GM12864 (cell line): Measurements from ENCODE around the gene AFF1.

Experiments
- DNase-seq: peaks from one replicate; pipeline ENCODE4 v3.0.0-alpha.2; 2011; ENCODE audit warnings: low read depth
- H3K4me3 ChIP-seq: 2 replicates; pipeline ENCODE4 v1.5.1; 2011; ENCODE audit warnings: mild to moderate bottlenecking, low read depth, low read length, control low read depth
- TF ChIP-seq, protein P1 (sequence below): IDR thresholded peaks from 2 replicates; pipeline ENCODE4 v1.5.1; 2011; ENCODE audit warnings: low read depth, mild to moderate bottlenecking, moderate library complexity, low read length, control low read depth, inconsistent platforms; ENCODE audit errors: missing control alignments

Gene AFF1

DNA sequence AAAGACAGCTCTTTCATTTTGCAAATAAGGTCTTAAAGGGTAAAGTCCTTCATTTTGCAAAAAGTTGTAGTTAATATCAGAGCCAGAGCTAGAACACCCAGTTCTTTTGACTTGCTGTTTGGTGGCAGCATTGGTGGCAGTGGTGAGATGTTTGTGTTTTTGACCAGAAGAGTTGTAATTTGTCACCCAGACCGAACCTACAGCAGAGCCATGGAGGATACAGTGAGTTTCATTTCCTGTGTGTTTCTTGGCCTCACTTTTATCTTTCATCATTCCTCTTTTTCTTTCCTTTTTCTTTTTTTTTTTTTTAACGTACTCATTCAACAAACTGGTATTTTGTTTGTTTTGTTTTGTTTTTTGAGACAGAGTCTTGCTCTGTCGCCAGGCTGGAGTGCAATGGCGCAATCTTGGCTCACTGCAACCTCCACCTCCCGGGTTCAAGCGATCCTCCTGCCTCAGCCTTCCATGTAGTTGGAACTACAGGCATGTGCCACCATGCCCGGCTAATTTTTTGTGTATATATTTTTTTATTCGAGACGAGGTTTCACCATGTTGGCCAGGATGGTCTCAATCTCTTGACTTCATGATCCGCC is 116.4 kb downstream of the AFF1 start:
- no peak for DNase-seq

DNA sequence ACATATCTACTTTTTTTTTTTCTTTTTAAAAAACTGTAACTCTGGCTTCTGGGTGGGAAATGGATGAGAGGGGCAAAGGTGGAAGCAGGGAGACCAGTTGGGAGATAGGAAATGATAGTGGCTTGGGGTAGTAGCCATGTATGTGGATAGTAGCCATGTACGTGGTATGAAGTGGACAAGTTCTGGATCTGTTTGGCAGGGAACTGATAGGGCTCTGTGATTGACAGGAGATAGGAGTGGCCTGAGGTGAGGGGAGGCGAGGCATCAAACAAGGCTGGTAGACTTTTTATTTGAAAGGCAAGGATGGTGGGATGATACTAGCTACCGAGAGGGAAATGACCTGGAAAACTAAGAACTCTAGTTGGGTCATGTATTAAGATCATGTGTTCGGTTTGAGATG is 117.8 kb downstream of the AFF1 start:
- no peak overlapping the region for H3K4me3 ChIP-seq
- no peak for DNase-seq
- TF ChIP-seq, protein P1, sequence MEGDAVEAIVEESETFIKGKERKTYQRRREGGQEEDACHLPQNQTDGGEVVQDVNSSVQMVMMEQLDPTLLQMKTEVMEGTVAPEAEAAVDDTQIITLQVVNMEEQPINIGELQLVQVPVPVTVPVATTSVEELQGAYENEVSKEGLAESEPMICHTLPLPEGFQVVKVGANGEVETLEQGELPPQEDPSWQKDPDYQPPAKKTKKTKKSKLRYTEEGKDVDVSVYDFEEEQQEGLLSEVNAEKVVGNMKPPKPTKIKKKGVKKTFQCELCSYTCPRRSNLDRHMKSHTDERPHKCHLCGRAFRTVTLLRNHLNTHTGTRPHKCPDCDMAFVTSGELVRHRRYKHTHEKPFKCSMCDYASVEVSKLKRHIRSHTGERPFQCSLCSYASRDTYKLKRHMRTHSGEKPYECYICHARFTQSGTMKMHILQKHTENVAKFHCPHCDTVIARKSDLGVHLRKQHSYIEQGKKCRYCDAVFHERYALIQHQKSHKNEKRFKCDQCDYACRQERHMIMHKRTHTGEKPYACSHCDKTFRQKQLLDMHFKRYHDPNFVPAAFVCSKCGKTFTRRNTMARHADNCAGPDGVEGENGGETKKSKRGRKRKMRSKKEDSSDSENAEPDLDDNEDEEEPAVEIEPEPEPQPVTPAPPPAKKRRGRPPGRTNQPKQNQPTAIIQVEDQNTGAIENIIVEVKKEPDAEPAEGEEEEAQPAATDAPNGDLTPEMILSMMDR: no peak

More for the DNA sequence above, 116.4 kb downstream of the AFF1 start:
- TF ChIP-seq, protein P1: no peak
- no peak overlapping the region for H3K4me3 ChIP-seq

DNA sequence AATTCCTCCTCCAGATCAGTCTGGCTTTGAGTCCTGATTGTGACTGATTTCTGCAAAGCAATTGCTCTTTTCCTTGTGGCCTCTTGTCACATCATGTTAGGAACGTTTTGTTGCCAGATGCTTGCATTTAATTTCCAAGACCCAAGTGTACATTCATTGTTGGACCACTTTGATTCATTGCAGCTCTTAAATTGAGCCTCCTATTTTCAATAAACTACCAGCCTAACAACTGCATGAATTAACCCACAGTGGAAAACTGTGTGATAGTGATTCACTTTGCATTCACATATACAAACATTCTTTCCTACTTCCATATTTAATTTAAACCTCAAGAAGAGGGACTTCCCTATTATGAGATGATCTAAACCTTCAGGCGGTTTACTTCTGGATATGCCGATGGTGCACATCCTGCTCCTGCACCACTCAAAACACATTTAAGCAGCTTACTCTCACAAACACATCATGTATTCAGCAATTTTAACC is 118.4 kb downstream of the AFF1 start:
- TF ChIP-seq, protein P1: no peak
- H3K4me3 ChIP-seq: no peak overlapping the region
- no peak for DNase-seq

DNA sequence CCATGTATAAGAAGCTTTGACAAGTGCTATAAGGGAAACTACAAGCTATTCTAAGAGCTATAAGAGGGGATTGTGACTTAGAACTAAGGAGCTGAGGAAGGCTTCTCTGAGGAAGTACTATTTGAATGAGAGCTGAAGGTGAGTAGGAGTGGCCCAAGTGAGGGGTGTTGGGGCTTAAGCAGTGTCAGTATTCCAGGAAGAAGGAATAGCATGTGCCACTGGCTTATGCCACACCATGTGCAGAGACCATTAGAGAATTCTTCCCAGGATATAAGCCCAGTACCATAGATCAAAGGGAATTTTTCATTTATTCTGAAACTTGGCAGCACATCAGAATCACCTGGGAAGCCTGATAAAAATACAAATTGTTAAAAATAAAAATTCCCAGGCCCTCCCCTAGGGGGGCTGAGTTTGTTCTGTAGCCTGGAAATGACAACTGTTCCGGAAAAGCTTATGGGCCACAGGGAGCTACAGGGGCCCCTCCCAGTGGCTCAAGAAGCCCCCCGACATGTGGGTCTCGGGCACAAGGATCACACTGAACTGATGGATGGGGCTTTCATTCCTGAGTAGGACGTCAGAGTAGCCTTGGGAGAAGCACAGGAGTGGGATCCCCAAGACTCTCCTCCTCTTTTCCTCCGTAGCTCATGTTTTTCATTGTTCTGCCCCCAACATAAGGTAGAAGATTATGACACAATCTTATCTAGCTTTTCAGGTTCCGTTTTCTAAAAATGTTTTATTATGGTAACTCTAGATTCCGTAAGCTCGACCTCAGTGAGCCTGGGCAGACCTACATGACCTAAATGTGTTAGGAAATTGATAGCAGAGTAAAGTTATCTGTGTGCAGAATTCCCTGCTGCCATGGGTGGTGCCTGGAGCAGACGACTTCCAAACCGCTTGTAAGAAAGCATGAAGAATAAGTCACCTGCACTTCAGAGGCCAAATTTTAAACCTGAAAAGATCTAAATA is 119.3 kb downstream of the AFF1 start:
- H3K4me3 ChIP-seq: no peak overlapping the region
- DNase-seq: no peak

DNA sequence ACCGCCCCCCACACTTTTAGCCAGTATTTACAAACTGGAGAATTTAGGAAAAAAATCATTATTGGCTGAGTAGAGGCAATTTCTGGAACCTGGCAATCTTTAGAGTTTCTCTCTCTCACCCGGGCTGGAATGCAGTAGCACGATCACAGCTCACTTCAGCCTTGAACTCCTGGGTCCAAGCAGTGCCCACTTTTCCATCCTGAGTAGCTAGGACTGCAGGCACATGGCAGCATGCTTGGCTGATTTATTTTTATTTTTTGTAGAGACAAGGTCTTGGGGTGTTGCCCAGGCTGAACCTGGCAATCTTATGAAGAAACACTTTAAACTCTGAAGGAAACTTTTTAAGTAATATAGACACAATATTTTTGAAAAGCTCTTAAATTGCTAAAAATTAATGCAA is 120.1 kb downstream of the AFF1 start:
- TF ChIP-seq, protein P1: no peak
- DNase-seq: no peak
- H3K4me3 ChIP-seq: no peak overlapping the region

More for the DNA sequence above, 119.3 kb downstream of the AFF1 start:
- TF ChIP-seq, protein P1: no peak

DNA sequence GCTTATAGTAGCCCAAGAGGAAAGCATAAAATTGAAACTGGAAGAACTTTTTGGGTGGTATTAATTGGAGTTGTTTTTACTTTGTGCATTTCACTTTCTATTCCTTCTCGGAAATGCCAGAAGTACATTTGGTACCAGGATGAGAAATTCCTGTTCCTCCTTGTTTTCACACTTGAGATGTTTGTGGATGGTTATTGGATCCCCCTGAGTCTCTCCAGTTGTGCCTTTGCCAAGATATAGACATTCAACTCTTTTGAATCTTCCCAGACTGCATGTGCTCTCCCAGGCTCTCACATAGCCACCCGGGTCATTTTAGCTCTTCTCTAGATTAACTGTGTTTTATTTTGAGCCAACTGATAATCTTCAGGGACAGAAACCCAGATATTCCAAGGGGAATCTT is 120.5 kb downstream of the AFF1 start:
- H3K4me3 ChIP-seq: no peak overlapping the region
- DNase-seq: no peak
- TF ChIP-seq, protein P1: no peak
